ENCODE results near the gene BMERB1. TPM values are rescaled to one million over a fixed set of nuclear protein-coding genes. Genes with fewer than 3 reads are reported as not detected.
"Not testable (repeated sequence)": the region's sequence is repeated elsewhere in the genome, so short reads cannot be mapped to it uniquely, and the experiment has no call there.

Gene BMERB1
- total RNA-seq, 1 experiment from 2014 or later = 13.6 TPM

GRCh38 chr16:15452246-15452855 lies 18.0 kb downstream of the BMERB1 start (continued):
- no peak for TF ChIP-seq PREB (CRISPR knock-in tag; IDR thresholded peaks at IDR 0.05; ENCODE audit: borderline replicate concordance)

- POLR2A ChIA-PET; H3K9me3 Mint-ChIP-seq; H3K4me1 Mint-ChIP-seq; H3K27me3 Mint-ChIP-seq (ENCODE audit: low read depth); DNase-seq (ENCODE audit: low spot score); ATAC-seq; H3K27ac Mint-ChIP-seq; H3K36me3 Mint-ChIP-seq; H3K4me3 Mint-ChIP-seq; CTCF ChIA-PET: not testable (repeated sequence)
These were observed 18.9 kb downstream of the BMERB1 start for GRCh38 chr16:15453296-15453695.

- H3K4me3 Mint-ChIP-seq; DNase-seq (ENCODE audit: low spot score); H3K27me3 Mint-ChIP-seq (ENCODE audit: low read depth); H3K36me3 Mint-ChIP-seq; H3K27ac Mint-ChIP-seq; ATAC-seq; H3K9me3 Mint-ChIP-seq; POLR2A ChIA-PET; H3K4me1 Mint-ChIP-seq: not testable (repeated sequence)
- CTCF ChIA-PET = interaction anchor here (0.7 kb wide), 1 partner anchor 96 kb away, joined by 4 read pairs; no protein-coding TSS in a partner anchor
These were observed 20.5 kb downstream of the BMERB1 start for GRCh38 chr16:15454933-15455332.

- CTCF ChIA-PET = no interaction called here
- no peak overlapping the region for H3K4me3 Mint-ChIP-seq
These were observed 23.0 kb downstream of the BMERB1 start for GRCh38 chr16:15457400-15457799.

GRCh38 chr16:15457958-15458357 lies 23.6 kb downstream of the BMERB1 start:
- Mint-ChIP-seq H3K4me1 (no peaks in the 10 kb centered on the region), H3K27ac (no peak overlapping the region), H3K27me3 (ENCODE audit: low read depth) (peaks cover 2% of the 10 kb centered on the region; the same call in 1 of the 2 replicates), H3K9me3 (no peaks in the 10 kb centered on the region), H3K4me3 (no peak overlapping the region), H3K36me3 (no peaks in the 10 kb centered on the region)
- POLR2A ChIA-PET = no interaction called here
- CTCF ChIA-PET = no interaction called here
- TF ChIP-seq E2F1 (CRISPR knock-in tag; IDR thresholded peaks at IDR 0.05) (no peak), RELA (CRISPR knock-in tag; IDR thresholded peaks at IDR 0.05; ENCODE audit: borderline replicate concordance) (no peak), SMAD4 (CRISPR knock-in tag; IDR thresholded peaks at IDR 0.05) (no peak), GABPB1 (CRISPR knock-in tag; IDR thresholded peaks at IDR 0.05) (no peak)
- DNase-seq (ENCODE audit: low spot score) (no peak), ATAC-seq (no peak)

More at GRCh38 chr16:15457400-15457799, 23.0 kb downstream of the BMERB1 start:
- no peak for TF ChIP-seq ZNF281 (CRISPR knock-in tag; IDR thresholded peaks at IDR 0.05)
- Mint-ChIP-seq H3K36me3 (no peaks in the 10 kb centered on the region), H3K4me1 (no peaks in the 10 kb centered on the region), H3K27ac (no peak overlapping the region), H3K9me3 (no peaks in the 10 kb centered on the region), H3K27me3 (ENCODE audit: low read depth) (peaks cover 2% of the 10 kb centered on the region; the same call in 1 of the 2 replicates)
- ATAC-seq (no peak), DNase-seq (ENCODE audit: low spot score) (no peak)
- POLR2A ChIA-PET = no interaction called here

- Mint-ChIP-seq H3K4me3 (no peak overlapping the region), H3K9me3 (no peaks in the 10 kb centered on the region), H3K27me3 (ENCODE audit: low read depth) (peaks cover 2% of the 10 kb centered on the region; the same call in 1 of the 2 replicates), H3K27ac (no peak overlapping the region), H3K4me1 (no peaks in the 10 kb centered on the region), H3K36me3 (no peaks in the 10 kb centered on the region)
- ChIA-PET CTCF (no interaction called here), POLR2A (no interaction called here)
- DNase-seq (ENCODE audit: low spot score) (no peak), ATAC-seq (no peak)
- TF ChIP-seq ZNF263 (CRISPR knock-in tag; IDR thresholded peaks at IDR 0.05; ENCODE audit: low read depth) (no peak), GRHL2 (CRISPR knock-in tag; IDR thresholded peaks at IDR 0.05; ENCODE audit: insufficient replicate concordance, severe bottlenecking) (no peak), ZNF396 (CRISPR knock-in tag; IDR thresholded peaks at IDR 0.05; ENCODE audit: borderline replicate concordance) (no peak), ATF6 (CRISPR knock-in tag; IDR thresholded peaks at IDR 0.05) (no peak), SOX15 (CRISPR knock-in tag; IDR thresholded peaks at IDR 0.05) (no peak), KAT7 (CRISPR knock-in tag; IDR thresholded peaks at IDR 0.05; ENCODE audit: borderline replicate concordance) (no peak), E2F1 (CRISPR knock-in tag; IDR thresholded peaks at IDR 0.05) (no peak), ZMAT4 (CRISPR knock-in tag; IDR thresholded peaks at IDR 0.05) (no peak), NFATC4 (CRISPR knock-in tag; IDR thresholded peaks at IDR 0.05) (no peak), CREB1 (CRISPR knock-in tag; IDR thresholded peaks at IDR 0.05) (no peak)
These were observed 25.4 kb downstream of the BMERB1 start for GRCh38 chr16:15459791-15460190.
